ENCODE data around the gene NRP2. TPM values are rescaled to one million over a fixed set of nuclear protein-coding genes. Genes with fewer than 3 reads are reported as not detected.

Gene NRP2
- total RNA-seq, 4 donors from 2014 or later = 35.1 to 146 (median 63.9) TPM

GRCh38 chr2:205704127-205704741, 21.9 kb downstream of the NRP2 start:
- 61 to 66% methylated on average over 3 to 9 of the region's 9 CpGs for WGBS, 2 donors (ENCODE audit: low coverage in 1 of 2)
- Histone ChIP-seq H3K36me3 (no peaks in the 10 kb centered on the region), H3K9me3 (no peaks in the 10 kb centered on the region), H3K4me1 (peaks cover 32 to 90% (median 66%) of the 10 kb centered on the region in 4 donors), H3K27ac (peak overlapping the region; percentile 77 to 95 (median 87)), H3K27me3 (no peaks in the 10 kb centered on the region), H3K4me3 (no peak overlapping the region)
- in situ Hi-C loops (cut with MboI; ENCODE audit: low pct_ligation_motif_present in 1 of 4, low pct_unique_long_range_greater_than_20kb in 1 of 4, low sequenced_read_pairs in 3 of 4) = no loop called here
- TF ChIP-seq EP300 (IDR thresholded peaks at IDR 0.05; ENCODE audit: low read depth) (no peak), POLR2A (IDR thresholded peaks at IDR 0.05) (no peak), CTCF (IDR thresholded peaks at IDR 0.05) (no peak), POLR2AphosphoS5 (IDR thresholded peaks at IDR 0.05) (no peak)
- intact Hi-C loops (cut with DNase I; ENCODE audit: low total_unique reads) = no loop called here
- peak; percentile 41 for DNase-seq

GRCh38 chr2:205705511-205706349, 23.4 kb downstream of the NRP2 start:
- intact Hi-C loops (cut with DNase I; ENCODE audit: low total_unique reads) = no loop called here
- no peak overlapping the region for H3K4me3 ChIP-seq
- DNase-seq = no peak
- peak overlapping the region; percentile 77 to 95 (median 87) for H3K27ac ChIP-seq
- 71 to 81% methylated on average over 16 of the region's 16 CpGs for WGBS, 2 donors (ENCODE audit: low coverage in 1 of 2)
- in situ Hi-C loops (cut with MboI; ENCODE audit: low pct_ligation_motif_present in 1 of 4, low pct_unique_long_range_greater_than_20kb in 1 of 4, low sequenced_read_pairs in 3 of 4) = no loop called here
- H3K9me3 ChIP-seq = no peaks in the 10 kb centered on the region
- H3K27me3 ChIP-seq = no peaks in the 10 kb centered on the region
- no peaks in the 10 kb centered on the region for H3K36me3 ChIP-seq
- TF ChIP-seq CTCF (IDR thresholded peaks at IDR 0.05) = no peak
- no peak for TF ChIP-seq EP300 (IDR thresholded peaks at IDR 0.05; ENCODE audit: low read depth)
- no peak for TF ChIP-seq POLR2A (IDR thresholded peaks at IDR 0.05)
- no peak for TF ChIP-seq POLR2AphosphoS5 (IDR thresholded peaks at IDR 0.05)
- H3K4me1 ChIP-seq = peaks cover 26 to 76% (median 52%) of the 10 kb centered on the region in 4 donors

GRCh38 chr2:205706769-205707381, 24.6 kb downstream of the NRP2 start:
- in situ Hi-C loops (cut with MboI; ENCODE audit: low pct_ligation_motif_present in 1 of 4, low pct_unique_long_range_greater_than_20kb in 1 of 4, low sequenced_read_pairs in 3 of 4) = no loop called here
- peak; percentile 58 for DNase-seq
- no peak overlapping the region for H3K4me3 ChIP-seq
- no peaks in the 10 kb centered on the region for H3K9me3 ChIP-seq
- H3K27me3 ChIP-seq = no peaks in the 10 kb centered on the region
- no peaks in the 10 kb centered on the region for H3K36me3 ChIP-seq
- peaks cover 25 to 67% (median 44%) of the 10 kb centered on the region in 4 donors for H3K4me1 ChIP-seq
- TF ChIP-seq CTCF (IDR thresholded peaks at IDR 0.05) (no peak), POLR2AphosphoS5 (IDR thresholded peaks at IDR 0.05) (peak; percentile 46 to 65 (median 49)), EP300 (IDR thresholded peaks at IDR 0.05; ENCODE audit: low read depth) (peak; percentile 24)
- H3K27ac ChIP-seq = peak overlapping the region; percentile 77 to 95 (median 87)
- intact Hi-C loops (cut with DNase I; ENCODE audit: low total_unique reads) = no loop called here
- 33 to 36% methylated on average over 1 to 10 of the region's 10 CpGs for WGBS, 2 donors (ENCODE audit: low coverage in 1 of 2)

- 67 to 69% methylated on average over 4 to 11 of the region's 11 CpGs for WGBS, 2 donors (ENCODE audit: low coverage in 1 of 2)
- TF ChIP-seq POLR2A (IDR thresholded peaks at IDR 0.05) (no peak), CTCF (IDR thresholded peaks at IDR 0.05) (no peak), EP300 (IDR thresholded peaks at IDR 0.05; ENCODE audit: low read depth) (no peak), POLR2AphosphoS5 (IDR thresholded peaks at IDR 0.05) (peak in 2 of 3 donors; percentile 34 to 48)
- no peak overlapping the region for H3K4me3 ChIP-seq
- H3K27me3 ChIP-seq = no peaks in the 10 kb centered on the region
- H3K4me1 ChIP-seq = peaks cover 25 to 68% (median 44%) of the 10 kb centered on the region in 4 donors
- no peak for DNase-seq
- in situ Hi-C loops (cut with MboI; ENCODE audit: low pct_ligation_motif_present in 1 of 4, low pct_unique_long_range_greater_than_20kb in 1 of 4, low sequenced_read_pairs in 3 of 4) (no loop called here), intact Hi-C loops (cut with DNase I; ENCODE audit: low total_unique reads) (no loop called here)
- peak overlapping the region; percentile 77 to 95 (median 87) for H3K27ac ChIP-seq
- no peaks in the 10 kb centered on the region for H3K36me3 ChIP-seq
- H3K9me3 ChIP-seq = no peaks in the 10 kb centered on the region
These were observed 25.9 kb downstream of the NRP2 start for GRCh38 chr2:205708231-205708631.

Data from transverse colon (tissue), 4 donors.